Vein endothelial cell (primary cell): Measurements from ENCODE around the gene PLA2G12A. TPM values are rescaled to one million over a fixed set of nuclear protein-coding genes. Genes with fewer than 3 reads are reported as not detected.

Experiments used
- small RNA-seq: library from RNA; depleted of rRNA; stranded (forward); fragments of <200 nt; gene quantifications from one replicate; pipeline ENCODE3, GENCODE V24; 2012
- total RNA-seq: library from RNA; depleted of rRNA; stranded (reverse); fragments of >200 nt; gene quantifications from 2 replicates; pipeline ENCODE4 v1.2.3, GENCODE V29; 2012

Gene PLA2G12A
- total RNA-seq = 7.7 and 8.8 TPM in 2 replicates

GRCh38 chr4:109729718-109730618 lies at the start of gene PLA2G12A:
TSS of gene PLA2G12A (minus strand) at chr4:109730070. CDS start at chr4:109729809, 261 bp downstream.

GRCh38 chr4:109702950-109703663 lies 26.8 kb downstream of the PLA2G12A start, which contains the start of gene CASP6:
TSS of gene CASP6 (minus strand) at chr4:109703445. CDS start at chr4:109703395, 50 bp downstream.

Small RNA genes within 50 kb of the gene (small RNA-seq; reads per million reads assigned to genes)
- gene HIGD1AP14 = not detected

Other genes with a start within 250 kb of the PLA2G12A start
- gene MCUB, start 169.8 kb downstream of the PLA2G12A start, total RNA-seq = 38.9 and 54.5 TPM in 2 replicates
- 36.6 and 44.4 TPM in 2 replicates for gene CASP6, start 26.6 kb downstream of the PLA2G12A start, total RNA-seq
- gene CFI, start 71.9 kb upstream of the PLA2G12A start, total RNA-seq = 47.0 and 48.1 TPM in 2 replicates
- 4.6 and 7.9 TPM in 2 replicates for gene GAR1, start 85.7 kb upstream of the PLA2G12A start, total RNA-seq
- gene RRH, start 97.9 kb upstream of the PLA2G12A start, total RNA-seq = not detected in 2 replicates
- gene LRIT3, start 118.0 kb upstream of the PLA2G12A start, total RNA-seq = under 0.01 and 0.19 TPM in 2 replicates
- gene EGF, start 182.8 kb upstream of the PLA2G12A start, total RNA-seq = under 0.01 and 0.38 TPM in 2 replicates